ENCODE data around the gene ZNF740.

ZNF740 gene

DNA sequence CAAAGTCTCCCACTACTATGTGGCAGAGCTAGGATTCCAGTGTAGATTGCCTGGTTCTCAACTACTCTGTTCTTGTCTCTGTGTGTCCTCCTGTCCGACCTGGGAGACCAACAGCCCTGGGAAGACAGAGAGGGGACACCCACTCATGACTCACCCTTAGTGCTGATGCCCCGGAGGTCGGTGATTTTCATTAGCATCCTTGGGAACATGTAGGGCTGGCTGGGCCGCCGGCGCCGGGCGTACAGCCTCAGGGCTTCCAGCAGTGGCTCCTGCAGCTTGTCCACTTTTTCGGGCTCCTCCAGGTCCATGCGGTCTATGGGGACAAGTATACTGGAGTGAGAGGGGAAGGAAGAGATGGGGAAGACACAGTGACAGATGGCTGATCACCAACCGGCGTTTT lies 32.4 kb downstream of the ZNF740 start:
- no peak for DNase-seq (ENCODE audit: low read depth in 1 of 2, low spot score in 1 of 2)

DNA sequence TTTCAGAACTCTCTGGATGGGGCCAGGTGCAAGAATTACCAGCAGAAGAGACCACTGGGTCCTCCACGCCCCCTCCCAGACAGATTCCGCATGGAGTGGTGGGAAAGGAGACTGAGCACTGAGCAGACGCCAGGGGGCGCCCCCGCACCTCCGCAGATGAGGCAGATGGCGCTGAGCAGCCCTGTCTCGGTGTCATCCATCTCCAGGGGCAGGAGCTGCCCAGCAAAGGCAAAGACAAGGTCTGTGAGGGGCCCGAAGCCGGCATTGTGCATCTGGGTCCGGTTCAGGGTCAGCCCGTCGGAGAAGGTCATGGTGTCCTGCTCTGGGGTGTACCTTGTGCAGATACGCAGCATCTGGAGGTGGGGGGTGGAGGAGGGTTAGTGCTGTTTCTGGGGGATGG lies 32.8 kb downstream of the ZNF740 start:
- DNase-seq (ENCODE audit: low read depth in 1 of 2, low spot score in 1 of 2), result peak; percentile 72 to 76

DNA sequence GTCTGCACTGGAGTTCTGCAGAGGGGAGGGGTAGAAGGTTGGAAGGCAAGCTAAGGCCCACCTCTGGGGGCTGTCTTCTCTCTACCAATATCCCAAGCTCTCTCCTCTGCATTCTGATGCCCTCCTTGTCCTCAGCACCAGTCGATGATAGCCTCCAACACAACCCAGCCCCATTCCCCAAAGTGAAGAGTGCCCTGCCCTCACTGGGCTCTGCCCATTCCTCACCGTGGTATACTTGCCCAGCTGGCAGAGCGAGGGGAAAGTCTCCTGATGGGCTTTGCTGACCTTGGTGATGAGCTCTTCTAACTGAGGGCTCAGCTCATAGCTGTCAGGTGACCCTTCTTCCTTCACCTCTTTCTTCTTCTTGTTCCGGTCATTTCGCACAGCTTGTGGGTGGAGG lies 33.7 kb downstream of the ZNF740 start:
- DNase-seq (ENCODE audit: low read depth in 1 of 2, low spot score in 1 of 2), result no peak

DNA sequence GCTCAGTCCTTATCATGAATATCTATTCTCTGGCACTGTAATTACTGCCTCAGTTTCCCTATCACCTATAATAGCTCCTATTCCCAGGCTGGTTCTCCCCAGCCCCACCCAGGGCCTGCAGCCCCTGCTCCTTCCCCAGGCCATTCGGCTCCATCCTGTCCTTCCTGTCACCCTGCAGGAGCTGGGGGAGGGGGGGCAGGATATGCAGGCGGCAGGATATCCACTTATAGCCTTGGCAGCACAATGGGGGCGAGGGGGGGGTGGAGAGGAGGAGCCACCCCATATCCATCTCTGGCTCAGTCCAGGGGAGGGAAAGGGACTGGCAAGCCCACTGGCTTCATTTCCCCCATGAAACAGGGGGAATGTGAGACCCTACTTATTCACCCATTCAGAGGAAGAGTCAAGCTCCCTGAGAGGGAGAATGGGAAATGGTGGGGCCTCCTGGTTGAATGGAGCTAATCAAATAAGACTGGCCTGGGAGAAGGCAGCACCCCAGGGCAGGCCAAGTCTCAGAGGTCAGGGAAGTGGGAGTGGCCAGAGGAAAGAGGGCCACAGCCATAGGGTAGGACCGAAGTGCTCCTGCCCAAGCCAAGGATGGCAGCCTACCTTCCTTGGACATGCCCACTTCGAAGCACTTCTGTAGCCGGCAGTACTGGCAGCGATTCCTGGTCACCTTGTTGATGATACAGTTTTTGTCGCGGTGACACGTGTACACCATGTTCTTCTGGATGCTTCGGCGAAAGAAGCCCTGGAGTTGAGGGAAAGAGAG lies 34.3 kb downstream of the ZNF740 start:
- no peak for DNase-seq (ENCODE audit: low read depth in 1 of 2, low spot score in 1 of 2)

DNA sequence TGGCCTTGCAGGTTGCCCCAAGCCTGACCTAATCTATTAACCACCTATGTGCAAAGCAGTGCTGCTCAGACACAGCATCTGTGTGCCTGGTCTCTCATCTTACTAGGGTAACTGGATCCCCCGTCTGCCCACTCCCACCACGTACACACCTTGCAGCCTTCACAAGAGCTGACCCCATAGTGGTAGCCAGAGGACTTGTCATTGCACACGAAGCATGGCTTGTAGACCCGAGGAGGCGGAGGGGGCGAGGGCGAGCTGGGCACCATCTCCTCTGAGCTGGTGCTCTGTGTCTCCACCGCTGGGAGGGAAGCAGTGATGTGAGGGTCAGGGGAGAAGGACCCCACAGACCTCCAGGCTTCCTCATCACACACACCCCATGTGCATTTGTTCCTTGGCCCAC lies 35.0 kb downstream of the ZNF740 start:
- no peak for DNase-seq (ENCODE audit: low read depth in 1 of 2, low spot score in 1 of 2)

DNA sequence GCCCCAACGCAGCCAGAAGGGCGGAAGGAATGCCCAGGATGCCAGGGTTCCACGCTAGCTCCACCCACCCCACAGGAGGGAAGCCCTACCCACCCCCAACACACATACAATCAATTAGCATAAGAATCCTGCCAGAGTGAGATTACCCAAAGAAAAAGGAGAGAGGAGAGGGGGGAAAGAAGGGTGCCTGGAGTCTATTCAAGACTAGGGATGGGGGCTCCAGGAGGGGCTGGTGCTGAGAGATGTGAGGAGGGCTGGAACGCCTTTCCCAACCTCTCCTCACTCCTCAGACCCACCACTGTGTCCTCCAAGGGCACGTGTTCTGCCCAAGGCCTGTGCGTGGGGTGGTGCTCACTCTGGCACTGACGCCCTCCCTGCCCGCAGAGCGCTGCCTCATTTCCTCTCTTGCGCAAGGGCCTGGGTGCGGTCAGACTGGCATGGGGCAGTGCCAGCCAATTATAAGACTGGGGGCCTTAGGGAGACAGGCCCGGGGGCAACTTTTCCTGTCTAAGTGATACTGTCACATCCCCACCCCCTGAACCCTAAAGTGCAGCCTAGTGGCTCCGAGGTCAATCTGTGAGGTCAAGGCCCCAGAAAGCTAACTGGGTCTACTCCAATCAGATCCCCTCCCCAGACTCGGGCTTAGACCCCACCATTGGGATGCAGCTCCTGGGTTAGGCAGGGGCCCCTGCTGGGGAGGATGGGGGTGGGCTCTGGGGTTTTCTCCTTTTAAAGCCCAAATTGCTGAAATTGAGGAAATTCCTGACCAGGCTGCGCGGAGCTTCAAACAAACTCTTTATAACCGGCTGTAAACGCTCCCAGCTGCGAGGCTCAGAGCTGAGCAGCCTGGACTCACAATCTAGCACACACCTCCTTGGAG lies 36.8 kb downstream of the ZNF740 start:
- no peak for DNase-seq (ENCODE audit: low read depth in 1 of 2, low spot score in 1 of 2)

DNA sequence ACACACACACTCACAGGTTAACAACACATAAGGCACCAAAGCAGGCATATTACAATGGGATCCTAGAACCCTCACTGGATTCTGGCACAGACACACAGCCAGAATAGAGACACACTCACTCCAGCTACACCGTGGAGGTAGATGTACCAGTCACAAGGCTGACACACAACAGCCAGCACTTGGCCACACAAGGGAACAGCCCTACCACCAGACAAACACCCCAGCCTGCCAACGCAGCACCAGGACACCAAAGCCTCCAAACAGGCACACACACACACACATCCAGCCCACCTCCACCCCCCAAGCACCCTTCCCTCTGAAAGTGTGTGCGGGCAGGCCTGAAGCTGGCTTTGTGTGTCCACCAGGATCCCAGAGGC lies 37.4 kb downstream of the ZNF740 start:
- no peak for DNase-seq (ENCODE audit: low read depth in 1 of 2, low spot score in 1 of 2)

DNA sequence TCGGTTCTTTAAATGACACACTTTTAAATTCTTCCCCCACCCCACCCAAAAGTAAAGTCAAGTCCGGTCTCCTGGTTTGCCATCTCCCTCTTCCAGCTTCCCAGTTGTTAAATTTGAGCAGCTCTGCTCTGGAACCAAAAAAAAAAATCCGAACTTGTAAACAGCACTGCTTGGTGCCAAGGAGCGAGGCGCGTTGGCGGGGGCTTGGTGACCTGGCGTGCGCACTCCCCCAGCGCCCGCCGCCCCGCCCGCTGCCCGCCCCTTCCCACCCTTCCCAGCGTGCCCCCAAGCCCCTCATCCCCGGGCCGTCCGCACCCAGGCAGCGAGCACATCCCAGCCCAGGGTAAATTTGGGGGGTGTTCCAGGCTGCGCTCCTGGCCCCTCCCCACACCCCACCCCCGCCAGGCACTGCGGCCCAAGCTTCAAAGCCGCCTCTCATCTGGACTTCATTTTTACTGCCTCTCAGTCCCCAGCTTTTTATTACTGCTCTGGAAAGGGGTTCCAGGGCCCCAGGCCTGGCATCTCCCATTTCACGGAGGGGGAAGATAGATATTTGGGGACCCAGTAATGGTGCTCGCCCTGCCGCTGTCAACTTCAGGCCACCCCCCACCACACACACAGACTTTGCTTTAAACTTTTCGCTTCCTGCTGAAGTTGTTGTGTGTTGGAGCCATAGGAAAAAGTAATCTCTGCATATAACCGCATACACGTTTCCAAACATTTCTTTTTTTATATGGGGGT lies 38.2 kb downstream of the ZNF740 start:
- no peak for DNase-seq (ENCODE audit: low read depth in 1 of 2, low spot score in 1 of 2)

DNA sequence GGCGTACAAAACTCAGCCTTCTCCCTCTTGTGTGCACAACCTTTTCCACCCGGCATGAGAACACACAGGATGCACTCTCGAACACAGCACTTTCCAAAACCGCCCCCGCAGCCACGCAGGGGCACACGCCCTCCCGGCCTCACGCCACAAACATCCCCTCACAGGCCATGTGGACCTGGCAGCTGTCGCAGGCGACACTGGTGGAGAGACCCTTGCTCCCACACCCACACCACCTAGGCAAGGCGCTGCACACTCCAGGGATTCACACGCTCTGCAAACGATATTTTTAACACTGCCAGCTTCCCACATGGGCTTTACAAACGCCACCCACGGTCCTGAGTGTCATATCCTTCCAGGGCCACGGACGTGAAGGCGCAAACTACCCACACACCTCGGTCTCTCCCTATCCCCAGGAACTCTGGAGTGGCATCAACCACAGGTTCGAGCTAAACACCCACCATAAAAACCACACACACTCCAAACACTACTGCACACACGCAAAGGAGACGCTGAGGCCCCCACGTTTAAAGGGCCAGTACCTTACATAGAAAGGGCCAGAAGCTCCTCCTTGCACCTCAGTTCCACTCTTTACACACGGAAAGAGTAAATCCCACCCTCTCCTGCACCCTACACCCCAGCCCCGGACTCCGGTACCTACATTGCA lies 38.9 kb downstream of the ZNF740 start:
- DNase-seq (ENCODE audit: low read depth in 1 of 2, low spot score in 1 of 2), result peak in 1 of 2 donors; percentile 51

DNA sequence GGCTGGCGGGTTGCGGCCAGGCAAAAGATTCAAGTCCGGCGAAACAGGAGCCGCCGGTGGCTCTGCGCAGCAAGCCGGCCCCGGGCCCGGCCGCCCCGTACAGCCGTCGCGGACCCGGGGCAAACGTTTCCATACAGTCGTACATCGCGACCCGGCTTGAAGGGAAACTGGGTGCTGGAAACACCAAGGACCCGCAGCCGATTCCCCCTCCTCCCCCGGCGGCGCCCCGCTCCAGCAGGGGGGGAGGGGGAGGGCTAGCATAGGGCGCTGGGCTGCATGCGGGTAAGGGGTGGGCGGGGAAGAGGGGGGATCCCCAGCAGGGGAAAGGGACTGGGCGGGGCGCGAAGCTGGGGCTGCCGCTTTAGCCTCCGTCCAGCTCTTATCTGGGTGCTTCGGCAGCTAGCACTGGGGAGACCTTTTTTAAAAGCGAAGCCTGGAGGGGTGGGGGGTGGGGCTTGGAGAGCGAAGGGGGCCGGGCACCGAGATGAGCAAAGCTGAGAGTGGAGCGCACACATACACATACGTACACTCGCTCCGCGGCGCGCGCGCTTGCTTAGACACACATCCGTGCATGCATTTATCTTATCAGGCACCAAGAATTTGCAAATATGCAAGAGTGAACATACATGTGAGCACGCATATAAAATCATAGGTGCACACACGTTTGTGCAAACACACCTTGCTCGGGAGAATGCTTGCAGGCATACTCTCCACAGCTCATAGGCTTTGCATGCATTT lies 39.6 kb downstream of the ZNF740 start:
- peak; percentile 56 to 59 for DNase-seq (ENCODE audit: low read depth in 1 of 2, low spot score in 1 of 2)

DNA sequence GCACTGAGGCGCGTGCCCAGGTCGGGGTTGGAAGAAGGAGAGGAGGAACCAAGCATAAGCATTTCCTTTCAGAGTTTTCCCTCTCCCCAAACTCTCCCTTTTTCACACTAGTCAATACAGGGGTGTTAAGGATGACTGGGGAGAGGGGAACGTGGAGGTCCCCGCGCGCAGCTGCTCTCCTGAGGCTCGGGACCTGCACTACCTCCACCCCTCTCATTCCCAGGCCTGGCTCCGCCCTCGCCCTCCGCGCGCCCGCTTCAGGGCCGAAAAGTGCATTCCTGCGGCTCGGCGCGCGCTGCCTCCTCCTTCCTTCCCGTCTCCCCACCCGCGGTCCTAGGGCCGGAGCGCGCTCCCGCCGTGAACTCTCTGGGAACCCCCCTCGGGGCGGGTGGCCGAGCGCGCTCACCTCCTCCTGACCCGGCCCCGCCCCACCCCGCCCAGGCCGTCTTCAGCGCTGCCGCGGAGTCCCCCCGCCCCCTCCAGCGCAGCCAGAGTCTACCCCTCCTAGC lies 40.2 kb downstream of the ZNF740 start:
- peak; percentile 49 to 71 for DNase-seq (ENCODE audit: low read depth in 1 of 2, low spot score in 1 of 2)

DNA sequence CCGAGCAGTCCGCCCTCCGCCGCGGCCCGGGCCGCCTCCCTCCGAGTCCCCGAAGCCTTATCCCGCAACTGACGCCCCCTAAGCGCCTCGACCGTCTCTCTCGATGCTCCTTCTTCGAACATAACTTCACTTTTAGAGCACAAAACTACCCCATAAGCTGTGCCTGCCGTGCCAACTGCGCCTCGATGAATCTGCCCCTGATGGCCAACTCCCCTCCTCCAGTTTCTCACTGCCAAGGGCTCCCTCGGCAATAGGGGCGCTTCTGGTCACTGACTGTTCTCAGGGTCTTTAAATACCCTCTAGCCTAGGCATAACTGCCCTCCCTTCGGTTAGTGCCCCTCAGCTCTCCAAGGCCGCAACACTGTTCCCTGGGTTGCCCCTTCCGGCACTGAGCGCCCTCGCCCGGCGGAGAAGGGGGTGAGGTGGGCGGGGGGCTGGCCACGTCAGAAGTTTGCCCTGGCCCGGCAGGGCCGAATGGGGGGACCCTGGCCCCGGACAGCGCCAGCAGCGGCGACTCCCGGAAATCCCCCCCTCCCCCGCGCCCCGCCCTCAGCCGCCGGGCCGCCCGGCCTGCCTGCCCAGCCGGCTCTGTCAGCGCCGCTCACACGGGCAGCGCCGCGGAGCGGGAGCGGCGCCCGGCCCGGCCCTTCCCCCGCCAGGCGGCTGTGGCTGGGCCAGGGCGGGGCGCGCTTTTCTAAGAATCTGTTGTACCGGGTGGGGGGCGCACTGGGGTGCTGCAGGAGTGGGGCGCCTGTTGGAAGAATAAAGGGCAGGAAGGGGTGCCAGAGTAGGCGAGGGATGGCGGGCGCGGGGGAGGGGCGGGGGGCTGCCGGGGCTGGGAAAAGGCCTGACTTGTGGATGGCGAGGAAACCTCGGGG lies 40.9 kb downstream of the ZNF740 start:
- peak in 1 of 2 donors; percentile 39 for DNase-seq (ENCODE audit: low read depth in 1 of 2, low spot score in 1 of 2)

DNA sequence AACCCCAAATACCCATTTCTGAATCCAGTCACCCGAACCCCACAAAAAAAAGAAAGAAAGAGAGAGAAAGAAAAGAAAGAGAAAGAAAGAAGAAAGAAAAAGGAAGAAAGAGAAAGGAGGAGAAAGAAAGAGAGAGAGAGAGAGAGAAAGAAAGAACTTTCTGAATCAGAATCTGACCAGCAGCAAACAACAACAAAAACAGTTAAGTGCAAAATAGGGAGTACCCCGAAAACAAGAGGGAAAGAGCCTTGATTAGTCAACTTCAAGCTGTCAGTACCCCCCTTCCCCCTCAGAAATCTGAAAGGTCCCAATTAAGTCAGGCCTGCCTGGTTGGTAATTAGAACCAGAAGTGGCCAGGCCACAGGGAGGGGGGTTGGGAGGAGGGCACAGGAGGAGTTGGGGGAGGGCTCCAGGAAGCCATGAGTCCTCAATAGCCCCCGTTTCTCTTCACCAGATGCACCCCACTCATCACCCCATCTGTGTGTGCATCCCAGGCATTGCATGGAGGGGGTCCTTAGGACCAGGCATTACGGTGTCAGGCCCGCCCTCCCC lies 41.7 kb downstream of the ZNF740 start:
- DNase-seq (ENCODE audit: low read depth in 1 of 2, low spot score in 1 of 2), result no peak

DNA sequence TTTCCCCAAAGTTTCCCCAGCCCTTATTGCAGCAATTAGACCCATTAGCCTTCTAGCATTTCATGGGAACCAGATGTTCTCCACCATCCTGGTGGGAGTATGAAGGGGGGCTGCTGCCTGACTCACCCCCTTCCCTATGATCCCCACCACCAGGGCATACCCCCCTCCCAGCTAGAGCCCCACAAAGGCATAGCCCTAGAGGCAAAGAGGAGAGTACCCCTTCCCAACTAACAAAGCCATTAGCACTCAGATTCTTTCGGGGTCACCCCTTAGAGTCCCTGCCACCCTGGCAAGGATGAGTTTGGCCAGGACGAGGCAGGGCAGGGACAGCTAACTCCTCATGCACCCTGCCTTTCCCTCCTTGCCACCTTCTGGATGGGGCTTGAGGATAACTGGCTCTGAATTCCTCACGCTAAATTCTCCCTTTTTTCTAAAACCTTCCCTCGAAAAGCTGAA lies 42.3 kb downstream of the ZNF740 start:
- no peak for DNase-seq (ENCODE audit: low read depth in 1 of 2, low spot score in 1 of 2)

DNA sequence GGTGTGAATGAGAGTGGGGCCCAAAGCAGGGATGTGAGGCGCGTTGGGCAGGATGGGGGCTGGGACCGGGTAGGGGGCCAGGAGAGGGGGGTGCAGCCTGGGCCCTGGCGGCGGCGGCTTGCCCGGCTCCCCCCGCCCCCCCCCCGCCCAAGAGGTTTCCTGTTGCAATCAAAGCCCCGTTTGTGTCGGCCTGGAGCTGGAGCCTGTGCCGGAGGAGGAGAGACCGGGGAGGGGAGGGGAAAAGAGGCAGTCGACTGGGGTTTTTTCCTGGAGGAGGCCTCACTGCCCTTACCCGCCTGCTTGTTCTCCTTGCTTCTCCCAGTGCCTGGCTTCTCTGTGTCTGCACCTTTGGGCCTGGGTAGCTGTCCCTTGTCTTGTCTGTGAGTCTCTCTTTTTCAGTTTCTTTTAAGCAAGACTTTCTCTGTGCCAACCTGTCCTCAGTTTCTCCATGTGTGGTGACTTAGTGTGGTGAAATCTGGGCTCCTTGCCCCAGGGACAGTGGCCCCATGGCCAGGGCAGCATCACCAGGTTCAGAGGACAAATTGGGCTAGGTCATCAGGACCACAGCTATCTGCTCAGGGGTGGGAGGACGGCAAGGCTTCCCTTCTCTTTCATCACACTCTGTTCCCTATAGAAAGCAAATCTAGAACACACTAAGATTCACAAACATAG lies 43.0 kb downstream of the ZNF740 start:
- DNase-seq (ENCODE audit: low read depth in 1 of 2, low spot score in 1 of 2), result no peak

DNA sequence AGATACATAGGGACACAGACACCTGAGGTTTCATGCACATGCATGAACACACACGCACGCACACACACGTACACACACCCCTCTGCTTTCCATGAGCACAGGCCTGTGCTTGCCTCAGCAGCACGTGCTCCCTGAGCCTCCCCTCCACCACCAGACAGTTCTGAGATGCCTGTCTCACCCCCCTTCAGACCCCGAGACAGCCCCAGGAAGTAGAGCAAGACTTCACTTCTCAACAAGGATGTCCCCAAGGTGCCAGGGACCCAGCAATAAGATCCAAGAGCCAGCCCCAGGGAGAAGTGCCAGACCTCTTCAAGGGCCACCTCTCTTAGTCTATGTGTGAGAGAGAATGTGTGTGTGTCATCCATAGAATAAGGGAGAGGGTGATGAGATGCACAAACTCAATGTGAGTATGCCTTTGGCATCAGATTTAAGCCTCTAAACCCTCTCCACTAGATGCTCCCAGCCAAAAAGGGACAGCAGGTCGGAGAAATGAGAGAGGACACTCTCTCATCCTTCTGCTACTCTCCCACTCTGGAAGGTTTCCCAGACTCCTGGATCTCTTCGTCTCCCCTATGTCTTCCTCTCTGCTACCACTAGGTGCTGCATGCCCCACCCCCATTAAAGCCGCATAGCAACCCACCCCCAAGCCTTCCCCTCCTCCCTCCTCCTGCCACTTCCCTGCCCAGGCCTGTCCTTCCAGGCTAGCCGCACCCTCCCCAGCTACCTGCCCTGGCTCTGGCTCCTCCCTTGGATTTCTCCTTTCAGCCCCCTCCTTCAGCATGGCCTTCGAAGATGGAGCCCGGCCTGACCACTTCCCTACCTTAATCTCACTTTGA lies 43.8 kb downstream of the ZNF740 start:
- no peak for DNase-seq (ENCODE audit: low read depth in 1 of 2, low spot score in 1 of 2)

DNA sequence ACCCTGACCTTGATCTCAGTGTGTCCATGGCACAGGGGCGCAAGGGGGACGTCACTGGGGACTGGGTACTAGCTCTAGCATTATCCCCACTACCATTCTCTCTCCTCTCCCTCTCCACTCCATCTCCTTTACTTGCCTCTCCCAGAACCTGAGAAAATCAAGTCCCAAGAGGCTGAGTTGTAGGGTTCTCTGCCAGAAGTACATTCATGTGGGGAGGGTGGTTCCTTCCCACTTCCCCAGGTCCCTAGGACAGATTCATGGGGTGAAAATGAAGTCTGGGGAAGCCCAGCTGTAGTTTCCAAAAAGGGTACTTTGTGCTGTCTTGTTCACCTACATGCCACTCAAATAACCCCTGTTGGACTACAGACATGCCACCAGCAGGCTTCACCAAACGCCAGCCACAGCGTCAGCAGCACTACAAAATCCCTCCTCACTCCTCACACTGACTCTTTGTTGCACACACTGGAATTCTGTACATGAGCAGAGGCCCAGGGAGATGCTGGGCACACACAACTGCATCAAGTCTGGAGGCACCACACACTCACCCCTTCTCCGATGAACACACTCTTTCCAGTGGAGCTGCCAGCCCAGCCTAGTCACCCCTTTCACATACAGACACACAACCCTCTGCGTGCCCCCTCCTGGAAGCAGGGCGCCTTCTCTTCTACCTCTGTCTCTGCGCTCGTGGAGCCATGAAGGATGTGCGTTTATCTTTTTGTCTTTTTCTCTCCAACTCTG lies 44.5 kb downstream of the ZNF740 start:
- DNase-seq (ENCODE audit: low read depth in 1 of 2, low spot score in 1 of 2), result no peak

Data from activated T-helper 1 cell treated with anti-CD3 and anti-CD28 coated beads, Interleukin-2, amount 50 U/mL, for 16 hours (primary cell).